ENCODE measurements around the gene PAX7.

DNA sequence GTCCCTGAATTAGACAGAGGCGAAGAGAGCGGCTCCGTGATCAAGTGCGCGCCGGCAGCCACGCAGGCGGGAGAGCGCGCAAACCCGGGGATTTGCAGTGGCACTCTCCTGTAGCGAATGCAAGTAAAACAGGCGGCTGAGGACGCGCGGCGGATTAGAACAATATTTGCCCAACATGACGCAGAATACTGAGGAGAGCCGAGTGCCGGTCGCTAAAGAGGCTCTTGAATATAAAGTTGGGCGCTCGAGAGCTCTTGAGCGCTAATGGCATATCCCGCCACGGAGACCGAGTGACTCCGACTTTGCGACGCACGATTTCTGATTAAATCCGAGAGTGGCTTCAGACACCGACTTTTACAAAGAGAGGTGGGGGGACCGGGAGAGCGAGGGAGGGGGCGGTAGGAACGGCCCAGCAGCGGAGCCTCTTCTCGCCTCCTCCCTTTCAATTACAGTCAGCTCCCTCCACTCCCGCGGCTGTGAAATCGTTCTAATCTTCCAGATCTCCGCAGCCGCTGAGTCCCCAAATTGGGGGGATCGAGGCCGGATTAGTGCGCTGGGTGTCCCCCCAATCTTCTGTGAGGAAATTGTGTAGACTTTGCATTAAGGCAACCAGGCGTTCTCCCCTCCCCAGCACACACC is 2.3 kb downstream of the PAX7 start:
- TF ChIP-seq, protein P1, sequence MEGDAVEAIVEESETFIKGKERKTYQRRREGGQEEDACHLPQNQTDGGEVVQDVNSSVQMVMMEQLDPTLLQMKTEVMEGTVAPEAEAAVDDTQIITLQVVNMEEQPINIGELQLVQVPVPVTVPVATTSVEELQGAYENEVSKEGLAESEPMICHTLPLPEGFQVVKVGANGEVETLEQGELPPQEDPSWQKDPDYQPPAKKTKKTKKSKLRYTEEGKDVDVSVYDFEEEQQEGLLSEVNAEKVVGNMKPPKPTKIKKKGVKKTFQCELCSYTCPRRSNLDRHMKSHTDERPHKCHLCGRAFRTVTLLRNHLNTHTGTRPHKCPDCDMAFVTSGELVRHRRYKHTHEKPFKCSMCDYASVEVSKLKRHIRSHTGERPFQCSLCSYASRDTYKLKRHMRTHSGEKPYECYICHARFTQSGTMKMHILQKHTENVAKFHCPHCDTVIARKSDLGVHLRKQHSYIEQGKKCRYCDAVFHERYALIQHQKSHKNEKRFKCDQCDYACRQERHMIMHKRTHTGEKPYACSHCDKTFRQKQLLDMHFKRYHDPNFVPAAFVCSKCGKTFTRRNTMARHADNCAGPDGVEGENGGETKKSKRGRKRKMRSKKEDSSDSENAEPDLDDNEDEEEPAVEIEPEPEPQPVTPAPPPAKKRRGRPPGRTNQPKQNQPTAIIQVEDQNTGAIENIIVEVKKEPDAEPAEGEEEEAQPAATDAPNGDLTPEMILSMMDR (IDR thresholded peaks at IDR 0.05; ENCODE audit: low read depth, low read length) = no peak
- no peak for TF ChIP-seq EZH2phosphoT487 (IDR thresholded peaks at IDR 0.05; ENCODE audit: low read depth)
